CD14-positive monocyte (primary cell): Measurements from ENCODE around the gene PEX10. TPM values are rescaled to one million over a fixed set of nuclear protein-coding genes. Genes with fewer than 3 reads are reported as not detected.
"Not testable (repeated sequence)": the region's sequence is repeated elsewhere in the genome, so short reads cannot be mapped to it uniquely, and the experiment has no call there.

Experiments used
- DNase-seq, 3 donors: peaks; one replicate each; pipeline ENCODE4 v3.0.0-alpha.2; 2011 to 2022
- H2AFZ ChIP-seq: 2 replicates; pipeline ENCODE4 v1.6.0; 2012; ENCODE audit warnings: mild to moderate bottlenecking, low read depth, low read length, inconsistent platforms; ENCODE audit not compliant: insufficient read depth, poor library complexity, severe bottlenecking
- H3K27ac ChIP-seq, 2 donors: 1 replicate in 1 of 2; 2 replicates in 1 of 2; pipeline ENCODE4 v1.5.1; 2012 to 2013; ENCODE audit warnings: low read length in 2 of 2, control low read depth in 1 of 2, inconsistent platforms in 1 of 2, low read depth in 1 of 2, mild to moderate bottlenecking in 1 of 2
- H3K27me3 ChIP-seq, 2 donors: one replicate each; pipeline versions ENCODE4 v1.6.0 to v1.6.1; 2011 to 2013; ENCODE audit warnings: low read length in 2 of 2; ENCODE audit not compliant: control insufficient read depth in 2 of 2, insufficient read depth in 2 of 2
- H3K36me3 ChIP-seq, 2 donors: replicated peaks in 1 of 2; 1 replicate in 1 of 2; 2 replicates in 1 of 2; pipeline versions ENCODE4 v1.5.1 to v1.6.1; 2012 to 2013; ENCODE audit warnings: low read length in 2 of 2, control low read depth in 1 of 2, inconsistent platforms in 1 of 2, mild to moderate bottlenecking in 1 of 2; ENCODE audit not compliant: insufficient read depth in 2 of 2, control insufficient read depth in 1 of 2
- H3K4me1 ChIP-seq, 2 donors: 1 replicate in 1 of 2; 2 replicates in 1 of 2; pipeline versions ENCODE4 v1.5.1 to v1.6.1; 2012 to 2013; ENCODE audit warnings: low read length in 2 of 2, control low read depth in 1 of 2, inconsistent platforms in 1 of 2, mild to moderate bottlenecking in 1 of 2, moderate library complexity in 1 of 2; ENCODE audit not compliant: insufficient read depth in 2 of 2, control insufficient read depth in 1 of 2
- H3K4me2 ChIP-seq: replicated peaks from 2 replicates; pipeline ENCODE3; 2012; ENCODE audit warnings: low read length, moderate library complexity, mild to moderate bottlenecking; ENCODE audit not compliant: poor library complexity, severe bottlenecking; ENCODE audit errors: extremely low read depth
- H3K4me3 ChIP-seq, 3 experiments: fragments of 200-600 bp in 1 of 3; sonication (generic) in 1 of 3; replicated peaks in 1 of 3; 1 replicate in 2 of 3; 2 replicates in 1 of 3; pipeline ENCODE4 v1.5.1; 2011 to 2013; ENCODE audit warnings: low read length in 3 of 3, mild to moderate bottlenecking in 3 of 3, control low read depth in 2 of 3, low read depth in 2 of 3, inconsistent platforms in 1 of 3, moderate library complexity in 1 of 3
- H3K79me2 ChIP-seq: 2 replicates; pipeline ENCODE4 v1.6.0; 2012; ENCODE audit warnings: mild to moderate bottlenecking, control low read depth, inconsistent platforms, low read length, moderate library complexity; ENCODE audit not compliant: insufficient read depth
- H3K9ac ChIP-seq: 2 replicates; pipeline ENCODE4 v1.6.0; 2017; ENCODE audit warnings: low read length, mild to moderate bottlenecking; ENCODE audit not compliant: insufficient read depth, poor library complexity, severe bottlenecking
- H3K9me3 ChIP-seq, 2 donors: replicated peaks in 1 of 2; 1 replicate in 1 of 2; 2 replicates in 1 of 2; pipeline versions ENCODE4 v1.5.1 to v1.6.1; 2012 to 2013; ENCODE audit warnings: low read length in 2 of 2, control low read depth in 1 of 2; ENCODE audit not compliant: control insufficient read depth in 1 of 2, insufficient read depth in 1 of 2
- H4K20me1 ChIP-seq: 2 replicates; pipeline ENCODE4 v1.6.0; 2012; ENCODE audit warnings: mild to moderate bottlenecking, low read length, control low read depth, moderate library complexity; ENCODE audit not compliant: insufficient read depth
- H3K27ac Mint-ChIP-seq, 7 donors: one replicate each; pipeline ENCODE4 v1.8.0; 2020; ENCODE audit warnings: mild to moderate bottlenecking in 7 of 7, mixed read lengths in 7 of 7, moderate library complexity in 6 of 7, inconsistent platforms in 2 of 7
- H3K27me3 Mint-ChIP-seq, 3 donors: one replicate each; pipeline ENCODE4 v1.8.0; 2021 to 2022; ENCODE audit warnings: low read depth in 3 of 3, mild to moderate bottlenecking in 3 of 3, mixed read lengths in 3 of 3, moderate library complexity in 3 of 3, inconsistent platforms in 1 of 3
- H3K36me3 Mint-ChIP-seq, 2 donors: one replicate each; pipeline ENCODE4 v1.8.0; 2020; ENCODE audit warnings: mixed read lengths in 2 of 2, inconsistent platforms in 1 of 2, mild to moderate bottlenecking in 1 of 2
- H3K4me1 Mint-ChIP-seq: one replicate; pipeline ENCODE4 v1.8.0; 2020; ENCODE audit warnings: mild to moderate bottlenecking, mixed read lengths
- H3K4me3 Mint-ChIP-seq, 2 donors: one replicate each; pipeline ENCODE4 v1.8.0; 2020; ENCODE audit warnings: mild to moderate bottlenecking in 2 of 2, mixed read lengths in 2 of 2, moderate library complexity in 1 of 2
- H3K9me3 Mint-ChIP-seq, 7 donors: one replicate each; pipeline ENCODE4 v1.8.0; 2020 to 2022; ENCODE audit warnings: mixed read lengths in 7 of 7, mild to moderate bottlenecking in 6 of 7, moderate library complexity in 6 of 7, inconsistent platforms in 2 of 7
- CTCF ChIP-seq: fragments of 200-600 bp; IDR thresholded peaks from one replicate; pipeline ENCODE4 v1.8.0; 2022; ENCODE audit warnings: antibody characterized with exemption, mild to moderate bottlenecking
- WGBS: methylation state at CpG from one replicate; pipeline ENCODE4 v1.1.5; 2013; ENCODE audit warnings: missing lambda C conversion rate; ENCODE audit not compliant: insufficient coverage; 5-methylcytosine and 5-hydroxymethylcytosine counted together
- intact Hi-C, 2 donors: fragments of 100-400 bp; cut with micrococcal nuclease; formaldehyde crosslinking; loops; one replicate each; pipeline versions ENCODE4 v1.15.0 to v1.15.1; 2023
- polyA plus RNA-seq, 3 donors: library from polyadenylated mRNA; depleted of rRNA in 1 of 3; unstranded in 2 of 3; stranded (reverse) in 1 of 3; fragments of 300-500 nt in 2 of 3; fragments of >200 nt in 1 of 3; fragmentation: Illumina TruSeq in 2 of 3; gene quantifications; 1 replicate in 2 of 3; 2 replicates in 1 of 3; pipeline ENCODE4 v1.2.3, GENCODE V29; 2012 to 2021

The PEX10 gene
- polyA plus RNA-seq, 3 donors: 7.0 to 10.5 (median 8.2) TPM

- intact Hi-C loops: no loop called here
- no peaks in the 10 kb centered on the region for H4K20me1 ChIP-seq
- H3K36me3 ChIP-seq: no peaks in the 10 kb centered on the region
- no peak overlapping the region for H3K4me2 ChIP-seq
- H3K4me1 ChIP-seq: no peaks in the 10 kb centered on the region
- DNase-seq: no peak
- WGBS: 81% methylated on average over 7 of the region's 8 CpGs
- no peaks in the 10 kb centered on the region for H3K79me2 ChIP-seq
- H3K9me3 ChIP-seq: no peaks in the 10 kb centered on the region
- no peak for TF ChIP-seq CTCF
- no peak overlapping the region for H3K4me3 ChIP-seq
- no peaks in the 10 kb centered on the region for H3K27me3 ChIP-seq
- no peak overlapping the region for H2AFZ ChIP-seq
- no peaks in the 10 kb centered on the region for H3K36me3 Mint-ChIP-seq
- no peak overlapping the region for H3K9ac ChIP-seq
- H3K27me3 Mint-ChIP-seq: peaks cover 4 to 10% (median 6%) of the 10 kb centered on the region in 3 donors
- no peak overlapping the region for H3K4me3 Mint-ChIP-seq
- H3K9me3 Mint-ChIP-seq: peaks cover 0 to 1% (median 0%) of the 10 kb centered on the region in 7 donors
- no peaks in the 10 kb centered on the region for H3K4me1 Mint-ChIP-seq
- H3K27ac Mint-ChIP-seq: no peak overlapping the region
- no peak overlapping the region for H3K27ac ChIP-seq
These were observed 47.8 kb upstream of the PEX10 start for GRCh38 chr1:2460203-2460602.

GRCh38 chr1:2459757-2460156 is 47.4 kb upstream of the PEX10 start:
- no peak overlapping the region for H3K27ac ChIP-seq
- H3K9me3 ChIP-seq: no peaks in the 10 kb centered on the region
- Mint-ChIP-seq H3K36me3 (no peaks in the 10 kb centered on the region), H3K4me3 (no peak overlapping the region), H3K9me3 (peaks cover 0 to 1% (median 0%) of the 10 kb centered on the region in 7 donors), H3K4me1 (no peaks in the 10 kb centered on the region), H3K27me3 (peaks cover 4 to 10% (median 5%) of the 10 kb centered on the region in 3 donors), H3K27ac (no peak overlapping the region)
- no peak overlapping the region for H3K4me3 ChIP-seq
- H3K9ac ChIP-seq: no peak overlapping the region
- no peak overlapping the region for H2AFZ ChIP-seq
- no peak for TF ChIP-seq CTCF
- no peak for DNase-seq
- H4K20me1 ChIP-seq: no peaks in the 10 kb centered on the region
- H3K4me1 ChIP-seq: no peaks in the 10 kb centered on the region
- no peaks in the 10 kb centered on the region for H3K36me3 ChIP-seq
- WGBS: 85% methylated on average over 23 of the region's 23 CpGs
- H3K27me3 ChIP-seq: no peaks in the 10 kb centered on the region
- intact Hi-C loops: no loop called here
- no peaks in the 10 kb centered on the region for H3K79me2 ChIP-seq
- H3K4me2 ChIP-seq: no peak overlapping the region

DNA sequence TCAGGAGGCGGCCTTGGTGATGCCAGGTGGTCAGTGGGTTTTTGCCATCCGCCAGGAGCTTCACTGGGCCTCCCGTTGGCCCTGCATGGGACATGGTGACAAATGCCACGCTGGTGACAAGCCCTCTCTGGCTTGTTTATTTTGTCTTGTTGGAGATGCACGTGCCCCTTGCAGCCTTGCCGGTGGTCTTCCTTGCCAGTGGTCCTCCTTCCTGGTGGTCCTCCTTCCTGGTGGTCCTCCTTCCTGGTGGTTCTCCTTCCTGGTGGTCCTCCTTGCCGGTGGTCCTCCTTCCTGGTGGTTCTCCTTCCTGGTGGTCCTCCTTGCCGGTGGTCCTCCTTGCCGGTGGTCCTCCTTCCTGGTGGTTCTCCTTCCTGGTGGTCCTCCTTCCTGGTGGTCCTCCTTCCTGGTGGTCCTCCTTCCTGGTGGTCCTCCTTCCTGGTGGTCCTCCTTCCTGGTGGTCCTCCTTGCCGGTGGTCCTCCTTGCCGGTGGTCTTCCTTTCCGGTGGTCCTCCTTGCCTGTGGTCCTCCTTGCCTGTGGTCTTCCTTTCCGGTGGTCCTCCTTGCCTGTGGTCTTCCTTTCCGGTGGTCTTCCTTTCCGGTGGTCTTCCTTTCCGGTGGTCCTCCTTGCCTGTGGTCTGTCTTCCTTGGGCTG is 46.9 kb upstream of the PEX10 start:
- H3K9me3 ChIP-seq, H3K36me3 ChIP-seq, H3K9ac ChIP-seq, H3K36me3 Mint-ChIP-seq, intact Hi-C loops, H3K9me3 Mint-ChIP-seq, H2AFZ ChIP-seq, H3K27ac Mint-ChIP-seq, DNase-seq, H3K4me3 Mint-ChIP-seq, H3K27me3 ChIP-seq, H3K4me2 ChIP-seq, H4K20me1 ChIP-seq, H3K79me2 ChIP-seq, H3K27me3 Mint-ChIP-seq, H3K4me1 ChIP-seq, H3K4me3 ChIP-seq, H3K4me1 Mint-ChIP-seq, H3K27ac ChIP-seq: not testable (repeated sequence)
- 89% methylated on average over 12 of the region's 16 CpGs for WGBS
